Measurements from ENCODE around the gene ZNF563.

- no peak for TF ChIP-seq CTCF (conservative IDR thresholded peaks at IDR 0.05; ENCODE audit: low read depth, low read length)
- TF ChIP-seq EZH2 (IDR thresholded peaks at IDR 0.05; ENCODE audit: low read length, unreplicated experiment): no peak
Observed at GRCh38 chr19:12289790-12290065, 43.7 kb downstream of the ZNF563 start.

All from PC-3 (cell line).